Spinal cord (tissue), 10 donors: ENCODE measurements around the gene HEATR9. TPM values are rescaled to one million over a fixed set of nuclear protein-coding genes. Genes with fewer than 3 reads are reported as not detected.

Experiments
- DNase-seq, 6 donors: peaks; one replicate each; pipeline versions ENCODE4 v3.0.0 to v3.0.0-alpha.2; 2013 to 2015; ENCODE audit warnings: low spot score in 6 of 6, low read depth in 4 of 6
- H3K27ac ChIP-seq: one replicate; pipeline ENCODE4 v1.5.1; 2013; ENCODE audit warnings: low read depth, low read length, control low read depth
- H3K27me3 ChIP-seq: one replicate; pipeline ENCODE4 v1.6.1; 2013; ENCODE audit warnings: low read length; ENCODE audit not compliant: control insufficient read depth, insufficient read depth
- H3K36me3 ChIP-seq: one replicate; pipeline ENCODE4 v1.6.1; 2013; ENCODE audit warnings: low read length; ENCODE audit not compliant: control insufficient read depth, insufficient read depth
- H3K4me1 ChIP-seq: one replicate; pipeline ENCODE4 v1.6.1; 2013; ENCODE audit warnings: low read length; ENCODE audit not compliant: control insufficient read depth, insufficient read depth
- H3K4me3 ChIP-seq: one replicate; pipeline ENCODE4 v1.5.1; 2013; ENCODE audit warnings: low read depth, low read length, control low read depth
- H3K9me3 ChIP-seq: one replicate; pipeline ENCODE4 v1.6.1; 2013; ENCODE audit warnings: low read length; ENCODE audit not compliant: control insufficient read depth, insufficient read depth
- WGBS: methylation state at CpG from one replicate; pipeline ENCODE4 v1.1.5; 2013; ENCODE audit warnings: missing lambda C conversion rate; ENCODE audit not compliant: insufficient coverage; 5-methylcytosine and 5-hydroxymethylcytosine counted together
- polyA plus RNA-seq, 2 donors: library from polyadenylated mRNA; unstranded; fragments of 120-200 nt; gene quantifications; one replicate each; pipeline ENCODE4 v1.2.1, GENCODE V29; 2013; ENCODE audit not compliant: insufficient read length in 2 of 2
- total RNA-seq, 2 donors: library from RNA; depleted of rRNA in 1 of 2; stranded (reverse); fragments of 120-200 nt in 1 of 2; fragments of >200 nt in 1 of 2; gene quantifications; one replicate each; pipeline versions ENCODE4 v1.2.3 to v1.2.4, GENCODE V29; 2013 to 2014
- donor health status: healthy.

HEATR9 gene
- total and polyA plus RNA-seq, 4 donors, result 0.44 TPM; not detected in 3

DNA sequence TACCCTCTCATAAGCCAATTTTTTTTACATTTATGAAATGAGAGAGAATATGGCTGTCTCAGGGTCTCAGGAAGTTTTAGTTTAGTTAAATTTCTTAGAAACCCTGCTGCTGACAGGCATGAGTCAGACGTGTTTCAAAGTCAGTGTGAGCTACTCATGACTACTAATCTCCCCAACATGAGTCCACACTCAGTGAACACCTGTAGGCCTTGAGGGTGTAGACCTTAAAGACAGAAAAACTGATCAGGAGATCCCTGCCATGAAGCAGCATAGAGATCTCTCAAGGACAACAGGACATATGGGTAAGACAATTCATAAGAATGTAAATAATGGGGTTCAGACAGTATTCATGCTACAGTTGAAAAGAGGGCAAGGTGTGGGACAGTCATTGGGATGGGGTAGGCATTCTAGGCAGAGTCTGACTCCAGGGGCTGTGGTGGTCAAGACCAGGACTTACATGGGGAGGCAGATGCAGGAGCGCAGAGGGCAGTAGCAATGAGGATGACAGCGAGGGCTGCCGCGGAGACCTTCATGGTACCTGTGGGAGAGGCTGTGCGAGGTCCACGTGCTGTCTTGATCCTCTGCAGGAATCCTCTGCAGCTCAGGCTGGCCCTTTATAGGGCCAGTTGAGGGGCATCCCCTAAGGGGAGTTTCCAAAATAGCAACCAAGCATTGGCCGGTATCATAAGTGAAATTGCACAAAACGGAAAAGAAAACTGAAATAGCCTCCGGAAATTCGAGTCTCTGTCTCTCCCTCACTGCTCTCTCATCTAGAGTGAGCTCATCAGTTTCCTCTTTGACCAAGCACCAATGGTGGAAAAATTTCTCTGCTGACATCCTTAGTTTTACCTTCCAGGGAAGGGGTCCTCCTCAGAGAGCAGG lies 11.3 kb upstream of the HEATR9 start, which contains the start of gene CCL5:
Gene CCL5, minus strand, starts transcription at position 588 of the 882 bp plus-strand sequence.
- Histone ChIP-seq H3K4me3 (no peak within 1 kb of the TSS), H3K27ac (no peak within 1 kb of the TSS), H3K9me3 (no peaks in the 10 kb centered on the region), H3K4me1 (no peaks in the 10 kb centered on the region), H3K27me3 (no peaks in the 10 kb centered on the region), H3K36me3 (no peaks in the 10 kb centered on the region)
- no peak for DNase-seq
- WGBS, result 88% methylated on average over 6 of the region's 11 CpGs

DNA sequence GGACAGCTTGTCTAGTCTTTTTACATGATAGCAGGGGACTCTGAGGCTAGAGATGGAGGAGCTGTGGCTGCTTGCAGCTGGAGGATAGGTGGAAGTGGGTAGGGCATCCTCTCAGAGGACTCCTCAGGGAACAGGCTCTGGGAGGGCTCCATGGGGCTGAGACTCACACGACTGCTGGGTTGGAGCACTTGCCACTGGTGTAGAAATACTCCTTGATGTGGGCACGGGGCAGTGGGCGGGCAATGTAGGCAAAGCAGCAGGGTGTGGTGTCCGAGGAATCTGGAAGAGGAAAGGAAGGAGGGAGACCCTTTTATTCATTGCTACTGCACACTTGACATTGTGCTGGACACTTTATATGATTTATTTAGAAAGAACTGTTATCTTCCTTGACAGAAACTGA lies 9.7 kb upstream of the HEATR9 start:
- no peaks in the 10 kb centered on the region for H3K4me1 ChIP-seq
- no peaks in the 10 kb centered on the region for H3K27me3 ChIP-seq
- H3K27ac ChIP-seq, result no peak overlapping the region
- H3K9me3 ChIP-seq, result no peaks in the 10 kb centered on the region
- no peaks in the 10 kb centered on the region for H3K36me3 ChIP-seq
- DNase-seq, result no peak
- no peak overlapping the region for H3K4me3 ChIP-seq
- WGBS, result 83% methylated on average over 2 of the region's 4 CpGs

DNA sequence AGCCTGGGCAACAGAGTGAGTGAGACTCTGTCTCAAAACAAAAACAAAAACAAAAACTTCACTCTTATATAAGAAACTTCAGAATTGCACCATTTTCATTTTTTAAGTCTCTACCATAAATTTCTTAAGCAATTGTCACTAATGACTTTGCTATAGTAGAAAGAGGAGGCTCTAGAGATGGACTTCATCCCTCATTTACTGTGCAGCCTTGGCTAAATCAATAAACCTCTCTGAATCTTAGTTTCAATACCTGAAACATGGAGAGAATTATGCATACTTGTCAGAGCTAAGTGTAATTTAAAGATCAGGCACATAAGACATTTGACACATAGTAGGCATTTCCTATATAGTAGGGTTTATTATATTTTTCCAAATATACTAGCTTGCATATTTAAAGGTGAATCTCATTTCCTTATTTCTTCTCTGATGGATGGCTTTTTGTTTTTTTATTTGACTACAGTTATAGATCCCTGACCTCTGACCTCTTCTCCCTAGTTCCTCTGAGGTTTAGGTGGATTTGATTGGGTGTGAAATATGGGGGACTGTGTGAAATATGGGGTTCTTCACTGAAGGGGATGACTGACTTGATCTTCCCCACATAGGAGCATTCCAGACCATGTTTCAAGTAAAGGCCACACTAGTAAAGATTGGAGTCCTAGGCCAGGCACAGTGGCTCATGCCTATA lies 8.8 kb upstream of the HEATR9 start:
- Histone ChIP-seq H3K27ac (no peak overlapping the region), H3K27me3 (no peaks in the 10 kb centered on the region), H3K36me3 (no peaks in the 10 kb centered on the region)

DNA sequence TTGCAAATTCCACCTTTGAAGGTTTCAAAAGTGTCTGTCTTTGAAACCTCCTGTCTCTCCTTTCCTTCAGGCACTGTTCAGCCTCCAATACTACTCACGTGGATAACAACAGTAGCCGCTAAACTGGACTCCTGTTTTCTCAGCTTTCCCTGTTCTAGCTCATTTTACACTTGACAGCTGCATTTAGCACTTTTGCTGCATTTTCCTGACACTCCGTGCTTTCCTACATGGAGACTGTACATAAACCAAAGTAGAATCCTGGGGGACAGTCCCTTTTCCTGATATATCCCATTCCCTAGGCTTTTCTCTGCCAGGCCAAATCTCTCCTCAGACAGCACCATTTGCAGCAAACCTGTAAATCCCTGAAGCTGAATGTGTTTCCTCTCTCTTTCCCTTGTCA lies 7.8 kb upstream of the HEATR9 start:
- 70% methylated on average over 3 of the region's 3 CpGs for WGBS
- DNase-seq, result no peak
- H3K27ac ChIP-seq, result no peak overlapping the region
- H3K4me1 ChIP-seq, result no peaks in the 10 kb centered on the region
- no peaks in the 10 kb centered on the region for H3K36me3 ChIP-seq
- H3K9me3 ChIP-seq, result no peaks in the 10 kb centered on the region
- H3K4me3 ChIP-seq, result no peak overlapping the region
- H3K27me3 ChIP-seq, result no peaks in the 10 kb centered on the region

More for the DNA sequence above, 8.8 kb upstream of the HEATR9 start:
- Histone ChIP-seq H3K4me3 (no peak overlapping the region), H3K9me3 (no peaks in the 10 kb centered on the region), H3K4me1 (no peaks in the 10 kb centered on the region)
- DNase-seq, result no peak

DNA sequence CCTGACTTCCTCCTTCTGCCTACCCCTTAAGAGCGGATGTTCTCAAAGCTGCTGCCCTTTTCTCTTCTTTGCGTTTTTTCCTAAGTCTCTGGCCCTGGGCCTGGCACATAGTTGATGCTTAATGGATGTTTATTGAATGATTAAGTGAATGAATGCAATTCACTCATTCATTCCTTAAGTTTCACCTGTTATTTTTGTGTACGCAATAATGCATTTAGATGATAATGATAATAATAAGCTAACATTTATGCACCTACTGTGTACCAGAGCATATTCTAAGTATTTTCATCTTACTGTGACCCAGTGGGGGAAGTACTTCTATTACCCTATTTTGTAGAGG lies 7.1 kb upstream of the HEATR9 start:
- no peak overlapping the region for H3K4me3 ChIP-seq
- no peaks in the 10 kb centered on the region for H3K36me3 ChIP-seq
- no peak for DNase-seq
- H3K27ac ChIP-seq, result no peak overlapping the region
- H3K4me1 ChIP-seq, result no peaks in the 10 kb centered on the region
- H3K27me3 ChIP-seq, result no peaks in the 10 kb centered on the region
- H3K9me3 ChIP-seq, result no peaks in the 10 kb centered on the region
- no CpG with 5 or more reads among the region's 3 CpGs for WGBS

DNA sequence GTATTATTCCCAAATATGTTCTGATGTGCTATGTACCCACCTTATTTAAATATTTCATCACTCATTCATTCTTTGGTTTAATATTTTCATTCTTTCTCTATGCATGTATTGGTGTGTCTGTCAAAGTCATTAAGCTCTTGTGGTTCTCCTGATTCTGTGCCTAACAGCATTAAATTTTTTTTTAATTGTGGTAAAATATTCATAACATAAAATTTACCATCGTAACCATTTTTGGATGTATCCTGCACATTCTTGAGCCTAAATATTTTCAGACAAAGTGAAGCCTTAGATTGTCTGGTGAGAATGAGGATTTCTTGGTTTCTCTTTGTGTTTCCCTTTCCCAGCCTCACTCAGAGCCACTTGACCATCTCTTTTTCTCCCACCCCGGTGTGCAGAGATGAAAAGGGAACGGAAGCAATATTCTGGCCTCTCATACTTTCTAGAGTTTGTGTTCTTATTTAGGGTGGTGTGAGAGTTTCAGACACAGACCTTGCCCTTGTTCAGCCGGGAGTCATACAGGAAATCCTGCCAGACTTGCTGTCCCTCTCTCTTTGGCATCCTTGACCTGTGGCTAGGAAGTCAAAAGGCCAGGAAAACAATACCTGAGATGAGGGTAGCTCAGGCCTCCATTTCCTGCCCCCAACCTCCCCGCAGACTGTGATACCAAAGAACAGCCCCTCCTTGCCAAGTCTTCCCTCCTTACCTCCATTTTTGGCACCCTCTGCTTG lies 6.5 kb upstream of the HEATR9 start:
- Histone ChIP-seq H3K27me3 (no peaks in the 10 kb centered on the region), H3K27ac (no peak overlapping the region), H3K9me3 (no peaks in the 10 kb centered on the region), H3K4me3 (no peak overlapping the region), H3K36me3 (no peaks in the 10 kb centered on the region), H3K4me1 (no peaks in the 10 kb centered on the region)
- DNase-seq, result no peak
- WGBS, result 53% methylated on average over 1 of the region's 5 CpGs

DNA sequence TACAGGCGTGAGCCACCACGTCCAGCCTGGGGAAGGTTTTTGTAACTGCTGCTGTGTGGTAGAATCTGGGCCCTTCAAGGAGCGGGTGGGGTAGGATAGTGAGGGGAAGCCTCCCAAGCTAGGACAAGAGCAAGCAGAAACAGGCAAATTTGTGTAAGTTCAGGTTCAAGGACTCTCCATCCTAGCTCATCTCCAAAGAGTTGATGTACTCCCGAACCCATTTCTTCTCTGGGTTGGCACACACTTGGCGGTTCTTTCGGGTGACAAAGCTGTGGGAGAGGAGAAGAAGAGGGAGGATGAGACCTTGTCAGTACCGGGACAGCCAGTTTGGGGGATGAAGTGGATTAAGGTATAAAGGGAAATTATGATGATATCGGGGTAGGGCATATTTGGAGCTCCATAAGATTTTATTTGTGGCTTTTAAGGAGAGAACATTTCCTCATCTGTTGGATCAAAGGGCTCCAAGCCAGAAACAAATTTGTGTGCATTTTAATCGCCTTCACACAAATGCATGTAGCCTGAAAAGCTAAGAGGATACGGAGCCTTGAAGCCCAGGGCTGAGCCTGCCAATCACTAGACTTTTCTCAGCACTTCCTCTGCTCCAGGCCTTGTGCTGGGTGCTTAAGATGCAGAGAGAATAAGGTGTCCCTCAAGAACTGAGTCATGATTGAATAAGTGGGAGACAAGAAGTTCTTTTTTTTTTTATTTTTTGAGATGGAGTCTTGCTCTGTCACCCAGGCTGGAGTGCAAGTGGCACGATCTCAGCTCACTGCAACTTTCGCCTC lies 3.7 kb upstream of the HEATR9 start:
- no peaks in the 10 kb centered on the region for H3K27me3 ChIP-seq
- no peaks in the 10 kb centered on the region for H3K36me3 ChIP-seq
- H3K9me3 ChIP-seq, result no peaks in the 10 kb centered on the region
- no peak for DNase-seq
- no peak overlapping the region for H3K27ac ChIP-seq
- H3K4me1 ChIP-seq, result no peaks in the 10 kb centered on the region
- H3K4me3 ChIP-seq, result no peak overlapping the region
- 100% methylated on average over 10 of the region's 12 CpGs for WGBS

DNA sequence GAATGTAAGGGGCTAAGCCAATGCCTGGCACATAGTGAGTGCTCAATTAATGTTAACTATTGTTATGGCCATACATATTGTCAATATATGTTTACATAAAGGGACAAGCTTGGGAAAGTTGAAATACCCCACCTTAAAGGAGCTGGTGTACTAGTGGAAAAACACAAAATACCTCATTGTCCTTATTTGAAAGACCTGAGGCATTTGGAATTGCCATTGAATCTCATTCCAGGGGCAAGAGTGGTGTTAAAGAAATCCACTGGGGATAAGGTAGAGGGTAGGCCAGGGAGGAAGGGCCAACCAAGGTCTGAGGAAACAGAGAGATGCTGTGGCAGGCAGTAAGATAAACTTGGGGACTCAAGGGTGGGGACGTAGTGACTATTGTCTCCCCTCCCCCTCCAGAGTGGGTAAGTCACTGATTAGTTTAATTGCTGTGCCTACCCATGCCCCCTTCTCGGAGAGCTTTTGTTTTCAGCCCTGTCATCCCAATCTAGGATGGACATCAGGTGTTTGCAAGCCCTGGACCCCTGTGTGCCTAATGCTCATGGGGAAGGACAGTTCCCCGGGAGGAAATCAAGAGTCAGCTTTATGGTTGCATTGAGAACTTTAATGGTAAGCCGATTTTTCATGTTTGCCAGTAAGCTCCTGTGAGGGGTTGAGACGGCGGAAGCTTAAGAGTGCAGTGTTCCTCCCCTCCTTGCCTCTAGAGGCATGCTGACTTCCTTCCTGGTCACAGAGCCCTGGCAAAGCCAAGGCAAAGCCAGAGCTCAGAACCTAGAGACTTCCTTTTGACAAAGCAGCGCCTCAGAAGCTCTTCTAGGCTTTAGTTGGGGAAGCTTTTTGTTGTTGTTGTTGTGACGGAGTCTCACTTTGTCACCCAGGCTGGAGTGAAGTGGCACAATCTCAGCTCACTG lies 2.5 kb upstream of the HEATR9 start:
- WGBS, result 80% methylated on average over 6 of the region's 8 CpGs

More for the DNA sequence above, 2.5 kb upstream of the HEATR9 start:
- no peak for DNase-seq
- Histone ChIP-seq H3K36me3 (no peaks in the 10 kb centered on the region), H3K27ac (no peak overlapping the region), H3K4me3 (no peak overlapping the region), H3K9me3 (no peaks in the 10 kb centered on the region), H3K27me3 (no peaks in the 10 kb centered on the region), H3K4me1 (no peaks in the 10 kb centered on the region)
